ENCODE measurements around the gene TXLNA. TPM values are rescaled to one million over a fixed set of nuclear protein-coding genes. Genes with fewer than 3 reads are reported as not detected.

The TXLNA gene
- total RNA-seq, 1 experiment from 2014 or later: 67.3 TPM

- Histone ChIP-seq H4K20me1 (ENCODE audit: control insufficient read depth, insufficient read depth, insufficient read length) (no peaks in the 10 kb centered on the region), H2BK5ac (ENCODE audit: insufficient read length, low read length) (no peak overlapping the region), H3T11ph (ENCODE audit: low read length) (no peak overlapping the region), H2AK5ac (ENCODE audit: insufficient read length, low read length) (no peak overlapping the region), H4K8ac (replicated peaks; ENCODE audit: insufficient read length, low read depth, low read length) (no peak overlapping the region), H3K4me1 (ENCODE audit: insufficient read depth, low read length) (no peaks in the 10 kb centered on the region; the same call in 1 of the 2 replicates), H3K56ac (ENCODE audit: insufficient read length, low read depth, low read length) (no peak overlapping the region), H3K23ac (ENCODE audit: insufficient read length, low read depth, low read length) (no peak overlapping the region), H3K4ac (ENCODE audit: low read depth, low read length) (no peak overlapping the region), H3K9ac (ENCODE audit: extremely low read depth, insufficient read length, low read length) (peak overlapping the region; percentile 46), H3K23me2 (ENCODE audit: insufficient read length, low read depth, low read length, poor library complexity, severe bottlenecking) (peaks cover 17% of the 10 kb centered on the region), H2BK15ac (ENCODE audit: low read depth, low read length) (no peak overlapping the region), H4K91ac (ENCODE audit: insufficient read length, low read depth, low read length) (no peak overlapping the region), H3K27ac (ENCODE audit: insufficient read length, low read depth, low read length) (no peak overlapping the region), H3K79me2 (ENCODE audit: insufficient read depth, low read length) (no peaks in the 10 kb centered on the region), H3K4me2 (ENCODE audit: insufficient read depth, insufficient read length, low read length) (peak overlapping the region; percentile 75), H3K79me1 (ENCODE audit: insufficient read depth, low read depth, low read length, poor library complexity, severe bottlenecking) (no peaks in the 10 kb centered on the region), H3K9me3 (ENCODE audit: control insufficient read depth, low read depth, low read length) (no peaks in the 10 kb centered on the region), H3K27me3 (ENCODE audit: insufficient read depth, low read length) (no peaks in the 10 kb centered on the region), H2BK12ac (ENCODE audit: insufficient read length, low read depth, low read length) (no peak overlapping the region), H2BK20ac (ENCODE audit: low read depth, low read length, poor library complexity, severe bottlenecking) (no peak overlapping the region), H4K5ac (ENCODE audit: insufficient read length, low read depth, low read length) (no peak overlapping the region), H2BK120ac (ENCODE audit: low read depth, low read length, poor library complexity, severe bottlenecking) (no peak overlapping the region), H2AFZ (ENCODE audit: low read length) (no peak overlapping the region), H3K14ac (ENCODE audit: insufficient read depth, low read length) (no peak overlapping the region), H3K18ac (ENCODE audit: insufficient read length, low read depth, low read length) (no peak overlapping the region)
- WGBS (ENCODE audit: extremely low coverage, insufficient read length, low lambda C conversion rate): no CpG with 5 or more reads among the region's 4 CpGs
- Mint-ChIP-seq H3K9me3 (no peaks in the 10 kb centered on the region), H3K36me3 (ENCODE audit: insufficient read depth in 1 of 3, low read depth in 3 of 3) (peaks cover 0 to 14% (median 2%) of the 10 kb centered on the region in 3 experiments; a peak in 2 of 7 replicates), H3K27me3 (ENCODE audit: low read depth) (peaks cover 4% of the 10 kb centered on the region), H3K4me1 (peaks cover 21 to 23% of the 10 kb centered on the region in 2 experiments), H3K27ac (peak overlapping the region in 1 of 3 experiments; percentile 95; a peak in 2 of 7 replicates), H3K4me3 (peak overlapping the region; percentile 82 to 92)
- DNase-seq: no peak
- TF ChIP-seq, protein P1, sequence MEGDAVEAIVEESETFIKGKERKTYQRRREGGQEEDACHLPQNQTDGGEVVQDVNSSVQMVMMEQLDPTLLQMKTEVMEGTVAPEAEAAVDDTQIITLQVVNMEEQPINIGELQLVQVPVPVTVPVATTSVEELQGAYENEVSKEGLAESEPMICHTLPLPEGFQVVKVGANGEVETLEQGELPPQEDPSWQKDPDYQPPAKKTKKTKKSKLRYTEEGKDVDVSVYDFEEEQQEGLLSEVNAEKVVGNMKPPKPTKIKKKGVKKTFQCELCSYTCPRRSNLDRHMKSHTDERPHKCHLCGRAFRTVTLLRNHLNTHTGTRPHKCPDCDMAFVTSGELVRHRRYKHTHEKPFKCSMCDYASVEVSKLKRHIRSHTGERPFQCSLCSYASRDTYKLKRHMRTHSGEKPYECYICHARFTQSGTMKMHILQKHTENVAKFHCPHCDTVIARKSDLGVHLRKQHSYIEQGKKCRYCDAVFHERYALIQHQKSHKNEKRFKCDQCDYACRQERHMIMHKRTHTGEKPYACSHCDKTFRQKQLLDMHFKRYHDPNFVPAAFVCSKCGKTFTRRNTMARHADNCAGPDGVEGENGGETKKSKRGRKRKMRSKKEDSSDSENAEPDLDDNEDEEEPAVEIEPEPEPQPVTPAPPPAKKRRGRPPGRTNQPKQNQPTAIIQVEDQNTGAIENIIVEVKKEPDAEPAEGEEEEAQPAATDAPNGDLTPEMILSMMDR (conservative IDR thresholded peaks at IDR 0.05): no peak
These were observed 59.9 kb downstream of the TXLNA start for GRCh38 chr1:32239337-32239736.

Measured in H9 (cell line).